Epidermal melanocyte (primary cell): ENCODE results near the gene CLCNKA.
A peak's percentile ranks its signal among the peaks of the same experiment; 100 is the strongest.
"Not testable (repeated sequence)": the region's sequence is repeated elsewhere in the genome, so short reads cannot be mapped to it uniquely, and the experiment has no call there.

ENCODE experiments used
- DNase-seq: peaks from one replicate; pipeline ENCODE4 v3.0.0; 2011; ENCODE audit warnings: low spot score; ENCODE audit not compliant: insufficient read length

The CLCNKA gene

DNA sequence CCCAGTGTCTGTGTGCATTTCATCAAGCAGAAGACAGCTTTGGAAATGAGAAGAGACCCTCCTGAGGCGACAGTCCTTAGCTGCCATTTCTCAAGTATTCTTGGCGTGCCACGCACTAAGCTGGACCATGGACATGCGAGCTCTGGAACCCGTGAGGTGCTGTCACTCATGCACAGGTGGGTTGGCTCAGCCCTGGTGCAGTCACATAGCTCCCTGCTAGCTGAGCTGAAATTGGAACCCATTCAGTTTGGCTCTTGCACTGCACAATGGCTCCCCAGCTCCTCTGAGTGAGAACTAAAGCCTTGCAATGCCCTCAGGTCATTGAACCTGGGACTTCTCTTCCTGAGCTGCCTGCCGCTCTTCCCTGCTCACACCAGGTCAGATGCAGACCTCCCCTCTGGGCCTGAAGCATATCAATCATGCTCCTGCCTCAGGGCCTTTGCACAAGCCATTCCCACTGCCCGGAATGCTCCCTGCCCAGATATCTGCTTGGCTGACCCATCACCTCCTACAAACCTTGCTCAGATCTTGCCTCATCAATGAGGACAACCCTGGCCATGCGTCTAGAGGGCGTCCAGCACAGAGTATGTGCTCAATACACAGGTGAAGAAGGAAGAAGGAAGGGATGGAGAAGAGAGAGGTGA is 24.1 kb upstream of the CLCNKA start:
- no peak for DNase-seq

DNA sequence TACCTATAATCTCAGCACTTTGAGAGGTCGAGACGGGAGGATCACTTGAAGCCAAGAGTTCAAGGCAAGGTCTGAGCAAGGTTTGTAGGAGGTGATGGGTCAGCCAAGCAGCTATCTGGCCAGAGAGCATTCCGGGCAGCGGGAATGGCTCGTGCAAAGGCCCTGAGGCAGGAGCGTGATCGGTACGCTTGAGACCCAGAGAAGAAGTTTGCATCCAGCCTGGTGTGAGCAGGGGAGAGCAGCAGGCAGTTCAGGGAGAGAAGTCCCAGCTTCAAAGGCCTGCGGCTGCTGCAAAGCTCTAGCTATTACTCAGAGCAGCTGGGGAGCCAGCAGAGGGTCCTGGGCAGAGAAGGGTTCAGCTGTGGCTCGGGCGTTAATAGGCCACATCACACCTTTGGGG is 22.9 kb upstream of the CLCNKA start:
- DNase-seq: no peak

DNA sequence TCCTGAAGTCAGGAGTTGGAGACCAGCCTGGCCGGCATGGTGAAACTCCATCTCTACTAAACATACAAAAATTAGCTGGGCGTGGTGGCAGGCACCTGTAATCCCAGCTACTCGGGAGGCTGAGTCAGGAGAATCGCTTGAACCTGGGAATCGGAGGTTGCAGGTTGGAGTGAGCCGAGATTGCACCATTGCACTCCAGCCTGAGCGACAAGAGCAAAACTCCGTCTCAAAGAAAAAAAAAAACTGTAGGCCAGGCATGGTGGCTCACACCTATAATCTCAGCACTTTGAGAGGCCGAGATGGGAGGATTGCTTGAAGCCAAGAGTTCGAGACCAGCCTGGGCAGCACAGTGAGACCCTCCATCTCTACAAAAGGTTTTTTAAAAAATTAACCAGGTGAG is 20.6 kb upstream of the CLCNKA start:
- DNase-seq: not testable (repeated sequence)

DNA sequence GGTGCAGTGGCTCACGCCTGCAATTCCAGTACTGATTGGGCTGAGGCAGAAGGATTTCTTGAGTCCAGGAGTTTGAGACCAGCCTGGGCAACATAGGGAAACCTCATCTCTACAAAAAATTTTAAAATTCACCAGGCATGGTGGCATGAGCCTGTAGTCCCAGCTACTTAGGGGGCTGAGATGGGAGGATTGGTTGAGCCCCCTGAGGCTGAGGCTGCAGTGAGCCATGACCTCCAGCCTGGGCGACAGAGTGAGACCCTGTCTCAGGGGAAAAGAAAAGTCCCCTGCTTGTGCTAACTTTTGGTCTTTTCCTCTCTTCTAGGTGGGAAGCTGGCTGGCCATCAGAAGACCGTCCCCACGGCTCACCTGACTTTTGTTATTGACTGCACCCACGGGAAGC is 16.2 kb upstream of the CLCNKA start:
- no peak for DNase-seq

DNA sequence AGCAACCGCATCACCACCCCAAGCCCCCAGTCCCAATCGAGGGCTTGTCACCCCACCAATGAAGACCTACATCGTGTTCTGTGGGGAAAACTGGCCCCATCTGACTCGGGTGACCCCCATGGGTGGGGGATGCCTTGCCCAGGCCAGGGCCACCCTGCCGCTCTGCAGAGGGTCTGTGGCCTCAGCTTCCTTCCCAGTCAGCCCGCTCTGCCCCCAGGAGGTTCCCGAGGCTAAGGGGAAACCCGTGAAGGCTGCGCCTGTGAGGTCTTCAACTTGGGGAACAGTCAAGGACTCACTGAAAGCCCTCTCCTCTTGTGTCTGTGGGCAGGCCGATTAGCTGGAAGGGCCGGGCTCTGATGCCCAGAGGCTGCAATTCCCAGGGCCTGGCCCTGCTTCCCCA is 15.8 kb upstream of the CLCNKA start:
- DNase-seq: no peak

DNA sequence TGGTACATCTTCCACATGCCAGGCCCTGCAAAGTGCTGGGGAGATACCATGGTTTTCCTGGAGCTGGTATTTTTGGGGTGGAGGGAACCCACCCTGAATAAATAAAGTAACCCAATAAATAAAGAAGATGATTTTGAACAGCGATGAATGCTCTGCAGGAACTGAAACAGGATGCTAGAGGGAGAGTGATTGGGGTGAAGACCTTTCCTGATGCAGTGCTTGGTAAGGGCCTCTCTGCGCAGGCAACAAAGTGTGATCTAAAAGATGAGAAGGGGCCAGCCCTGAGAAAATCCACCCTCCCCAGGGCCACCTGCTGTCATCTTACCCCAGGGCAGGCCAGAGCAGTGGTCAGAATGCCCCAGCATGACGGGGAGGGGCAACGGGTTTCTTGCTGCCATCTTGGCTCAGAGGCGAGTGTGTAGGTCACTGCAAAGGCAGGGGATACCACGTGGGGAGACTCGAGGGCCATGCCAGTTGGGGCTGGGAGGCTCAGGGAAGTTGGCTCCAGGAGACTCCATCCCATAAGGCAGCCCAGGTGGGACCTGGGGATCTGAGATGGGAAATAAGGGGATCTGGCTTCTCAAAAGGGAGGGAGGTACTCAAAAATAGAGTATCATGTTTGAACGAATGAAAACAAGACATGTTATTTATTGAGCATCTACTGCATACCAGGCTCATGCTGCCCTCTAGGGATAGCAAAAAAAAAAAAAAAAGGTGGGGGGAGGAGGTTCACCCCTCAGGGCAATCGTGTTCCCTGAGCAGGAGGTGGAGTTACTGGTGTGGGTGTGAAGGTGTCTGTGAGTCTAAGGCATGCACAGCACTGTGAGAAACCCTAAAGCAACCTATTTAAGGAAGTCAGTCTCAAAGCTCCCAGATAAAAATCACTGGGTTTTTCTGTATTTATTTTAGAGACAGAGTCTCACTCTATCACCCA is 15.0 kb upstream of the CLCNKA start:
- no peak for DNase-seq

DNA sequence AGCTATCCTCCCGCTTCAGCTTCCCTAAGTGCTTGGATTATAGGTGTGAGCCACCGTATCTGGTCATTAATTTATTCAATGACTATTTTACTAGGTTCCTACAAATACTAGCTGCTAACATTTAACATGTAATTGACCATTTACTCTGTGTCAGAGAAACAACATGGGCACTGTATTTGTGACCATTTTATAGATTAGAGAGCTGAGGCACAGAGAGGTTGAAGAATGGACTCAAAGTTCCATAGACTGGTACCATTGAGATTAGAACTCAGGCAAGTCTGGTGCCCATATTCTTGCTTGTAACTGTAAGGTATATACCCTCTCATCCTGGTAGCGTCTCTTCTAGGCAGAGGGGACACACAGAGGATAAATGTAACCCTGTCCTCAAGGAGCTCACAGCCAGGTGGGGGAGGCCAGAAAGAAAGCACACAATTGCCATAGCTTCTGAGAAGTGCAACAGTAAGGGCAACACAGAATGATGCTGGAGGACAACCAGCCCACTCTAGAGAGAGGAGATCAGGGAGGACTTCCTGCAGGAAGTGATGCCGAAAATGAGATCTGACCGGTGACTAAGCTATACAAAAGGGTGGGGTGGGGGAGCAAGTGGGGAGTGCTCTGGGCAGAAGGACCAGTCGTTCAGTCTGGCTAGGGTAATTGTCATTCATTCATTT is 14.0 kb upstream of the CLCNKA start:
- DNase-seq: no peak

DNA sequence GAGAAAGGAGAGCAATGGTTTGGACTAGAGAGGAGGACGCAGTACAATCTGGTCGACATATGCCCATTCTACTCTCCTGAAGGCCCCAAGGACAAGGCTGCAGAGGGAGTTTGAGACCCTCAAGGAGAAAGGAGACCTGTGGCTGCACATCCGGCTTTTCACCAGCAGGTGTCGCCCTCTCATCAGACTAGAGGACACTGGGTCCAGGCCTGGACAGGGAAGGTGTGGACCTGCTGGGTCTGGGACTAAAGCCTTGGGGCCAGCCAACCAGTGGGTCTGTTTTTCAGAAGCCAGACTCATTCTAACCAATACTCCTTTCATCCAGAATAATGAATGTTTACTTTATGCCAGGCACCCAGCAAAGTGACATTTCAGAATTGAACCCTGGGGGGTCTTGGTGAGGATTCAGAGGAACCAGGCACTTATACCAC is 12.8 kb upstream of the CLCNKA start:
- DNase-seq: peak; percentile 67

DNA sequence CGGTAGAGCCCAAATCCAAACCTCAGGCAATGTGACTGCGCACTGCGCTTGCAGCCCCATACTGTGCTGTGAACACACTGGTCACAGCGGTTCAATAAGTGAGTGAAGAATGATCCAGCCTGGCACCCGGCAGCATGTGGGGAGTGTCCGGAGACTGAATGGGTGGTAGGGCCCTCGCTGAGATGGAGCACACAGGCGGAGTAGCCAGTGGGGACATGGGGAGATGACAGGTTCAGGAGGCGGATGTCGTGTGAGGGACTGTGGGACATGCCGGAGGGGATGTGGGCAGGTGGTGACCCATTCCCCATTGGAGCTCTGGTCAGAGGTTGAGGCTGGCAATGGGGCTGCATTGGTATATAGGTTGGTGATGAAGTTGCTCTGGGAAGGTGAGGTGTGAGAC is 12.2 kb upstream of the CLCNKA start:
- DNase-seq: no peak

DNA sequence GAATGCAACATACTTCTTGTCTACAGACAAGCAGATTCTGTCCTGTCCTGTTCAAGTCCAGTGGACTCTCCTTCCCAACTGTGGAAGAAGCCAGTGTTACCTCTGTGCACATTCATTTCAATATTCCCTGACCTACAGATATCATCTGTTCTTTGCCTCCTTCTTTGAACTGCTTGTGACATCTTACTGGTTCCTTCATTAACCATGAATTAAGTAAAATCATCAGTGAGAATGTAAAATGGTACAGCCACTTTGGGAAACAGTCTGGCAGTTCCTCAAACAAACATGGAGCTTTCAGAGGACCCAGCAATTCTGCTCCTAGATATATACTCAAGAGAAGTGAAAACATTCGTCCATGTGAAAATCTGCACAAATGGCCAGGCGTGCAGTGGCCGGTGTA is 11.0 kb upstream of the CLCNKA start:
- DNase-seq: no peak

DNA sequence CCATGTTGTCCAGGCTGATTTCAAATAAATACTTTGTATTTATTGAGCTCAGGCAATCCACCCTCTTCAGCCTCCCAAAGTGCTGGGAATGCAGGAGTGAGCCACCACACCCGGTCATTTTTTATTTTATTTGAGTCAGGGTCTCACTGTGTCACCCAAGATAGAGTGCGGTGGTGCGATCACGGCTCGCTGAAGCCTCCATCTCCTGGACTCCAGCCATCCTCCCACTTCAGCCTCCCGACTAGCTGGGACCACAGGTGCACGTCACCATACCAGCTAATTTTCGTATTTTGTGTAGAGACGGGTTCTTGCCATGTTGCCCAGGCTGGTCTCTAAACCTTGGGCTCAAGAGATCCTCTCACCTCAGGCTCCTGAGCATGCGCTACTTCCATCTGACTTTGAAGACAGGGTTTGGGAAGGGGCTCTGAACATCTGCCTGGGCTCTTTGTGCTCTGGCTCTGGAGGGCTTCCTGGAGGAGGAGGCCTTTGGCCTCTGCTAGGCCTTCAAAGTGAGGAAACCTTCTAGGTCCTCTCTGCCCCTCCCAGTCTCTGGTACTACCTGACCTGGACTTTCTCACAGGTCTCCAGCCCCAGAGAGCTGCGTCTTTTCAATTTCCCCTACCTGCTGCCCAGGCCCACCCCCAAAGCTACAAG is 9.8 kb upstream of the CLCNKA start:
- no peak for DNase-seq

DNA sequence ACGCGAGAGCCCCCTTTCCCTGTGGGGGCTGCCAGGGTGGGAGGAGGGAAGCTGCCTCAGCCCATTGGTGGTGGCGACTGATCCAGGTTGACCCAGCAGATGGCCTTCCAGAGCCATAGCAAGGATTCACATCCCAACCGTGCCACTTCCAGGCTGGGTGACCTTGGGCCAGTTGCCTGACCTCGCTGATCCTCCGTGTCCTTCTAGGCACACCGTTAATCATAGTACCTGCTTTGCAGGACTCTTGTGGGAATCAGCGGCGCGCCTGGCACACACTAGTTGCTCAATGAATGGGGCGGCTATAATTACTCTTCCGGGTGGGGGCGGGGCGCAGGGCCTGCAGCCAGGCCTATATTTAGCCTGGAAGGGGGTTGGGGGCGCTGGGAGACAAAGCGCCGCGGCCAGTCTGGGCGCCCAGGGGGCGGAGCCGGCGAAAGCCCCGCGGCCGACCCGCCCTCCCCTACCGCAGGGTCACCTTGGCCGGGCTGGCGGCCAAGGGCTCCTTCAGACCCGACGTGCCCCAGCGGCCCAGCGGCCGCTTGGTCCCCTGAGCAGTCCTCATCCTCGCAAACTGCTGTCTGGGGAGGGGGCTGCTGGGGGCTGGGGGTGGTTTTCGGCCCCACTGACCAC is 9.1 kb upstream of the CLCNKA start:
- DNase-seq: peak; percentile 49

DNA sequence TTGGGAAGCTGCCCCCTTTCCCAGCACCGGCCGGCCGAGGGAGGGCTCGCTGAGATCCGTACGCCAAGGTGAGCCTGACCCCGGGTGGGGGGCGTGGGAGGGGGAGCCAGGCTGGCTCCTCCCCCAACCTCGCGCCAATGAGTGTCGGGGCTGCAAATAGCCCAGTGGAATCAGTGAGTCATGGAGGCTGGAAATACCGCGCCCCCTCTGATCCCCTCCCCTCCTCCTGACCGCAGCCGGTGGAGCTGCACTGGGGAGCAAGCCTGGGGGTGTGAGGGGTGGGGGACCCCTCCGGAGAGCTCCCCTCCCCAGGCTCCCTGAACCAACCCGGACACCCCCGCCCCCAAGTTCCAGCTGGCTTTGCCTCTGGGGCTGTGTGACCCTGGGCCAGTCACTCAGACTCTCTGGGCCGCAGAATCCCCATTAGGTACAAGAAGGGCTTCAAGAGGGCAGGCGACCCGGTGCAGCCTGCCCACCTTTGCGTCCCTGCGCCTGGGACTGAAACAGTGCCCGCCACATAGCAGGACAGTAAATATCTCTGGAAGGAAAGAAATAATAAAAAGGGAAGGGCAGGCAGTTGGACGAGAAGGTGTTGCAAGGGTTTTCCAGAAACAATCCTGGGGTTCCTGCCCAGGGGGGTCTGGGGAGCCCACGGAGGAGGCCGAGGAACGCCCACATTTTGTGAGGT is 8.5 kb upstream of the CLCNKA start:
- DNase-seq: no peak

DNA sequence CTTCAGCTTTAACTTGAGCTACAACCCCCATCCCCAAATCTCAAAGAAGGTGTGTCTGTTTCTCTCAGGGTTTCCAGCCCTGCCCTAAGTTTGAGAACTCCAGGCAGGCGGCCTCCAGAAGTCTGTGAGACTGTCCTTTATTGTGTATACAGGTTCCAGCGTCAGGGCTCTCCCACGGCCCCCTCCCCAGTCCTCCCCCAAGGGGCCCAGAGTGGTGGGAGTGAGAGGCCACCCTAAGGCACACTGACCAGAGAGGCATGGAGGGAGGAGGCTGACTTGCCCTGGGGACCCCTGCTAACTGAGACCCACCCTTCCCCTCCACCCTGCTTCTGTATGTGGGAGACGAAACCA is 8.0 kb upstream of the CLCNKA start:
- no peak for DNase-seq

DNA sequence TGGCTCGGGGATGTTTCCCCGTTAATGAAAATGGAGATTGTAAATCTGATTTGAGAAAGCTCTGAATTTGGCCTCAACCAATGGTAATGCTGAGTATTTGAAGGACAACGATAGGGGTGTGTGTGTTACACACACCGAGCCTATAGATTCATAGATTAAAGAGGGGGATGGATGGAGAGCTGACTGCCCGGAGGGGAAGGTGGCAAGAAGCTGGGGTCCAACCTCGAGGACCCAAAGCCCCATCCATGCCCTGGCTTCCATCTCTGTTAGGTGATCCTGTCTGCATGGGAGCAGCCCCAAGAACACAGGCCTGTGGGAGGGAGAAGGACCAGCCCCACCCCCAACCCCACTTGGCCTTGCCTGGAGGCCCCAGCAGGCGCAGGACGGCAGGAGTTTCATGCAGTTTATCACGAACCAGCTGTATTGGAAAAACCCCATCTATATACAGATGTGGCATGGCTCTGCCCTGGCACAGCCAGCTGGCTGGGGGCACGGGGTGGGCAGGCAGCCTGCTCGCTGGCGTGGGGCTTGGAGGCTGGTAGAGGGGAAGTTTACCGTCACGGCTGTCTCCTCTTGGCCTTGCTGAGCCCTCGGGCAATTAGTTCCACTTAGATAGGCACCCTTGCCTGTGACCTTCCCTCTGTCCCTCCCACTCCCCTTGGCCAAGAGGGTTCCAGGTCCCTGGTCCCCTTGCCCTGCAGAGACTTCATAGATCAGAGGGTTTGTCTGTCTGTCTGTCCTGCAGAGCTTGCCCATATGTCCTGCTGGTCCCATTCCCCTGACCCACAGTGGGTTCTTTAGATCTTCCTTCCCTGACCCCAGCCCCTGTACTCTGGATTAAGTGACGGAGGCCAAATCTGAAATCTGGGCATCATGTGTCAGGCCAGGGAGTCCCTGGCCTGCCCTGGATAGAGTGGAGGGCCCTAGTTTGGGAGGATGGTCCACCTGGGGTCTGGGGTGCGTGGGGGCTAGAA is 7.0 kb upstream of the CLCNKA start:
- DNase-seq: peak; percentile 90

DNA sequence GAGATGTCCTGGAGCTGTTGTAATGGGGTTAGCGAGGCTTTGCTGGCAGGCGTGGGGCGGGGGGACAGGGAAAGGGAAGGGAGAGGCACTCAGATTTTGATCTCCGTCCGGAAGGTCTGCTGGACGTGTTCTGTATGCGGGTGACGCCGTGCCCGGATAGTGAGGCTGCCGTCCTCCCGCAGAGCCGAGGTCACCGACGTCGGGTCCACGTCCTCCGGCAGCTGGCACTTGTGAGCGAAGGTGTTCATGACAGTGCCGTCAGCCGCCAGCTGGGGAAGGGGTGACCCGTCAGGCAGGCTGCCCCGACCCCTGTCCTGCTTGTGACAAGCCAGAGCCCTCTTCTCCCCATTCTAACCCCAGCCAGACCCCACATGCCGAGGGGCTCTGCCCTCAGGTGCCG is 6.3 kb upstream of the CLCNKA start:
- DNase-seq: no peak

DNA sequence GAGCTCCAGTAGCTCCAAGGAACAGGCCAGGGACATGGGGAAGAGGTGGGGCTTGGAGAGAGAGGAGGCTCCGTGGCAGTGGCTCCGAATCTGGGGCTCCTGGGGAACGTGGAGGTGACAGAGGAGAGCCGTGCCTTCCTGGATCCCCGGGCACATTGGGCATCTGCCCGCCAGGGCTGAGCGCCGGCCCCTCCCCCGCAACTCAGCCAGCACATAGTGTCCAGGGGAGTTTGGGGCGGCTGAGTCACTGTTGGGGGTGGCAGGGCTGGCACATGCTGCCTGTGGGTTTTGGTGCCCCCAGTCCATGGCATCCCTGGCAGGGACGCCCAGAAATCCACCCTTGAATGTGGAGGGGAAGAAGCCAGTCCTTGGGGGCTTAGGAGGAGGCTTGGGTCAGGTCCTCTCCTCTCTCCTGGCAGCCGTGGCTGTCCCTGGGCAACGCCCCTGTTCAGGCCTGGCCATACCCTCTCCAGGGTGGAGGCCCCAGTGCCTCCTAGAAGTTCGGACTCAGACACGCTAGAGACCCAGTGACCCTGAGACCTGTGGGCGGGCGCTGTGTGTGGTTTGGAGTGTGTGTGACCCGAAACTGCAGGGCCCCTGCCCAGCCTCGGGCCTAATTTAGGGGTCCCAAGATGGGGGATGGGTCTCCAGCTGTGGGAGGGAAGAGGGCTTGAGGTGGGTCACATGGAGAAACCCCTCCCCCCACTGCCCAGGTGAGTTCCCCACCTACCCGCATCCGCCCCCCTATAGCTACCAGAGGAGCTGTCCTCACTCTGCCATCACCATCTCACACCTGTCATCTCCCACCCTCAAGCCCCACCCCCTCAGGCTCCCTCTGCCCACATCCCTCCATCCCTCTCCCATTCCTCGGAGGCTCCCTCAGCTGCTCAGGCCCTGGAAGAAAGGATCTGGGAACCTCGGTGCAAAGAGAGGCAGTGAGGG is 5.6 kb upstream of the CLCNKA start:
- no peak for DNase-seq

DNA sequence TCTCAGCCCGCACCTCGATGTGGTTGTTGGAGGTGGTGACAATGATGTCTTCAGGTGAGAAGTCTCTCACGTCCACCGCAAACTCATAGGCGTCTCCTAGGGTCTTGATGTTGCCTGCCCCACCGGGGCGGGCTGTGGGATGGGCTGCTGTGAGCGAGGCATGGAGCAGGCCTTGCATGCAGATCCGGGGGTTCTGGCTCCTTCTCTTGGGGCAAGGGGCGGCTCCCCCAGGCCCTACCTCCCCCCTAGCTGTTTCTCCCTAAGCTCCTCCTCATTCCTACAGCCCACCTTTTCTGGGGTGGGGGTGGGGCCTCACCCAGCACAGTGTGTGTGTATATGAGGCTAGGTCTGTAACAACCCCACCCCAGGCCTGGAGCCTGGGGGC is 4.8 kb upstream of the CLCNKA start:
- no peak for DNase-seq
